Fibroblast of lung (primary cell): Measurements from ENCODE around the gene CNTN4.

Experiments
- CTCF ChIP-seq, 2 donors: IDR thresholded peaks in 1 of 2; conservative IDR thresholded peaks in 1 of 2; 1 replicate in 1 of 2; 2 replicates in 1 of 2; pipeline ENCODE4 v1.5.1; 2011 to 2012; ENCODE audit warnings: low read length in 2 of 2, control low read depth in 1 of 2, inconsistent platforms in 1 of 2, low read depth in 1 of 2, mild to moderate bottlenecking in 1 of 2
- EZH2 ChIP-seq: IDR thresholded peaks from 2 replicates; pipeline ENCODE4 v1.5.1; 2012; ENCODE audit warnings: low read length, control low read depth, mild to moderate bottlenecking; ENCODE audit errors: missing control alignments

DNA sequence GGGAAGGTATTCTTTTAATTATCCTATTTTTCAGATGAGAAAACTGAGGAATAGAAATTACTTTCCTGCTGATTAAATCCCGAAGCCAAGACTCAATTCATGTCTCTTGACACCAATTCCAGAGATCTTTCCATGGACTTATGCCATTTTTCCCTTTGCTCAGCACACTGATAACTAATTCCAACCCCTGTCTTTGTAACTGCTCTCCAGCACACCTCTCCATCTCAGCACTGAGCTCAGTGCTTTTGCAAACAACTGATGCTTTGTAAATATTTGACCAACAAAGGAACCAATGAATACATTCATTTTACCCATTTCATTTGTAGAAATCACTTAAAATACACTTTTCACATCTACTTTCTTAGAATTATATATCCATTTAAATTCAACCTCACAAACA, 762.5 kb downstream of the CNTN4 start:
- TF ChIP-seq CTCF (conservative IDR thresholded peaks at IDR 0.05 in 1 of 2, IDR thresholded peaks at IDR 0.05 in 1 of 2; ENCODE audit: low read depth in 1 of 2, low read length in 2 of 2) (no peak), EZH2 (no peak)
